ENCODE measurements around the gene LHFPL6. TPM values are rescaled to one million over a fixed set of nuclear protein-coding genes. Genes with fewer than 3 reads are reported as not detected.

LHFPL6 gene
- total and polyA plus RNA-seq, 3 donors from 2014 or later, result 37.3 to 65.5 (median 52.1) TPM

DNA sequence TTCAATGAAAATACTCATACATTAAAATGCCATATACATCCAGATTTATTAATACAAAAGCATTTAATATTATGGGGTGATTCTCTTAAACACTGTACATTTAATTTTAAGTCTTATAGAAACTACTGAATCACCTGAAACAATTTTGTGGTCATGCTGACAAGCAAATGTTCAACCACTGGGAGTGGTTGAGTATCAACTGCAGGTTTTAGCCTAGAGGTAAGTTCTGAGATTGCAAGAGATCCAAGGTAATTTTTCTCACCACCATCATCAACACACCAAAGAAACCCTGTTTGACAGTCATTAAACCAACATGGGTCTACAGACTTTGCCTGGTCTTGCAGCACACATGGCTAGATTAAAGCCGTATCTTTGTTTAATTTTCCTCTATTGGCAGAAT, 196.3 kb downstream of the LHFPL6 start:
- peaks cover 27% of the 10 kb centered on the region for H3K4me1 ChIP-seq
- intact Hi-C loops (cut with DNase I; ENCODE audit: low total_unique reads), result no loop called here

DNA sequence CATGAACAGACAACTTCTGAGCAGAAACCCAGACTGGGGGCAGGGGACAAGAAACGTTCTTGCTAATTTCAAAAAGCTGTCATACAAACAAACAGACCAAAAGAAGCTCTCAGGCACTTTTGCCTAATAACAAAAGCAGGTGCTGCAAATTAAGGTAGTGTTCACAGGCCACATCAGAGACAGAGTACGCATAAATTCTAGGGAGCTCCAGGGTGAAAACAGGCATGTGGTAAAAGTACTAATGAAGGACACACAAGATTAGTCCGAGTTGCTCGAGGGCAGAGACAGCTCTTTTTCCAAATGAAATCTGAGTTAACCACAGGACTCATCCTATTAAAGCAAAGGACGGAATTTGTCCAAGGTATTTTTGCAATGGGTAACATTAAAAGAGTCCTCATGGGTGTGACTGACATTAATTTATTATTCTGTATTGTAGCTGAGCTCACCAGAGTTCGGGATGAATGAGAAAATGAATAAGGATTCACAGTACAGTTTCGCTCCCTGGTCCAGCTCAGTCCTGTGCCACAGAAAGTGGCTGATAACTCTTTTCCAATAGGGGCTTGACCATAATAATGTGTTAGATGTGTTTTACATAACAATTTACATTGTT, 197.3 kb downstream of the LHFPL6 start:
- DNase-seq, result no peak
- Histone ChIP-seq H3K27ac (no peak overlapping the region), H3K27me3 (no peaks in the 10 kb centered on the region), H3K9me3 (no peaks in the 10 kb centered on the region), H3K4me3 (no peak overlapping the region), H3K4me1 (peaks cover 33% of the 10 kb centered on the region), H3K36me3 (ENCODE audit: low read depth, missing control alignments) (no peaks in the 10 kb centered on the region)
- intact Hi-C loops (cut with DNase I; ENCODE audit: low total_unique reads), result no loop called here
- 80 to 82% methylated on average over 7 of the region's 7 CpGs for WGBS, 2 donors
- TF ChIP-seq POLR2A (IDR thresholded peaks at IDR 0.05) (no peak), CTCF (IDR thresholded peaks at IDR 0.05) (no peak)

More for the DNA sequence above, 196.3 kb downstream of the LHFPL6 start:
- Histone ChIP-seq H3K9me3 (no peaks in the 10 kb centered on the region), H3K27me3 (no peaks in the 10 kb centered on the region), H3K36me3 (ENCODE audit: low read depth, missing control alignments) (no peaks in the 10 kb centered on the region), H3K4me3 (no peak overlapping the region), H3K27ac (no peak overlapping the region)
- TF ChIP-seq CTCF (IDR thresholded peaks at IDR 0.05) (no peak), POLR2A (IDR thresholded peaks at IDR 0.05) (no peak)
- 100% methylated on average over 1 of the region's 1 CpG for WGBS, 2 donors
- DNase-seq, result no peak

DNA sequence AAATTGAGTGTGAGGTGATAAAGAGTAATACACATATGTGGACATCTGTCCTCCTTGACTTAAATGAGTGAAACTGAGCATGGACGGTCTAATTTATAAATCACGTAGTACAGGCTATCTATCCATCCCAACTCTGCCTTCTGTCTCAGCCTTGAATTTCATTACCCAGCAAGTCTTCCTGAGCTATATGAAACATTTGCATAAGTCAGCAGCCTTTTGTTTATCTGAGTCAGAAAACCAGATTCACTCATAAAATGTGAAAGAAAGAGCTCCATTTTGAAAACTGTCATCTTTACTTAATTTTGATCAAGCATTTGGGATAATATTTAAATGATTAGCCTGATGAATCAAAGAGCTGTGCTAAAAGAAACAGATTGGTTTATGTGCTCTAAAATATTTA, 197.9 kb downstream of the LHFPL6 start:
- DNase-seq, result no peak
- no peaks in the 10 kb centered on the region for H3K36me3 ChIP-seq (ENCODE audit: low read depth, missing control alignments)
- 94% methylated on average over 2 of the region's 2 CpGs for WGBS, 2 donors
- no peak overlapping the region for H3K27ac ChIP-seq
- intact Hi-C loops (cut with DNase I; ENCODE audit: low total_unique reads), result no loop called here
- no peaks in the 10 kb centered on the region for H3K9me3 ChIP-seq
- TF ChIP-seq CTCF (IDR thresholded peaks at IDR 0.05) (no peak), POLR2A (IDR thresholded peaks at IDR 0.05) (no peak)
- H3K4me1 ChIP-seq, result peaks cover 28% of the 10 kb centered on the region
- H3K4me3 ChIP-seq, result no peak overlapping the region
- no peaks in the 10 kb centered on the region for H3K27me3 ChIP-seq

- no peak for TF ChIP-seq CTCF (IDR thresholded peaks at IDR 0.05)
- no peak for TF ChIP-seq POLR2A (IDR thresholded peaks at IDR 0.05)
- H3K4me1 ChIP-seq, result peaks cover 20% of the 10 kb centered on the region
- no peak for DNase-seq
- no peaks in the 10 kb centered on the region for H3K36me3 ChIP-seq (ENCODE audit: low read depth, missing control alignments)
- intact Hi-C loops (cut with DNase I; ENCODE audit: low total_unique reads), result no loop called here
- H3K27ac ChIP-seq, result no peak overlapping the region
- no peaks in the 10 kb centered on the region for H3K9me3 ChIP-seq
- H3K4me3 ChIP-seq, result no peak overlapping the region
- no peaks in the 10 kb centered on the region for H3K27me3 ChIP-seq
These were observed 199.9 kb downstream of the LHFPL6 start for GRCh38 chr13:39403106-39403505.
